GM12875 (cell line): ENCODE data around the gene SERTM2.

ENCODE experiments used
- H3K4me3 ChIP-seq: one replicate; pipeline ENCODE4 v1.5.1; 2011; ENCODE audit warnings: low read depth, low read length, control low read depth
- CTCF ChIP-seq: IDR thresholded peaks from 2 replicates; pipeline ENCODE4 v1.5.1; 2011; ENCODE audit warnings: low read depth, mild to moderate bottlenecking, control low read depth, inconsistent platforms, low read length, moderate library complexity, borderline replicate concordance; ENCODE audit not compliant: insufficient read depth

The SERTM2 gene

GRCh38 chrX:111490688-111491087 is 20.8 kb upstream of the SERTM2 start:
- no peak for TF ChIP-seq CTCF

DNA sequence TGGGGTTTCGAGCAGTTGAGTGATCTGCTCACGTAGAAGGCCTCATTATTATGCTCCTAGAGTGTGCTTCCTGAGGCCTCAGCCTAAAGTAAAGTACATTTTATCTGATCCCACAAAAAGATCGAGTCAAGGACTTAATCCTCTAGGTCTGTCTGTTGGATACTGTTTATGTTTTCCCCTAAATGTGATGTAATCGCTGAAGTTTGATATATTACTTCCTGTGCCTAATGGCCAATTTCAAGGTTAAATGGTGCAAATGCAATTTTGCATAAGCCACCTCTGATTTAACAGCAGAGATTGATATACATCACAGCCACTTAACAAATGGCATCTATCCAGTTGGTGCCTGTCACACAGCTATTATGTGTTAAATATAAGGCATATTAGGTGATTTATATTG is 19.4 kb upstream of the SERTM2 start:
- no peak for TF ChIP-seq CTCF
- no peak overlapping the region for H3K4me3 ChIP-seq

More at GRCh38 chrX:111490688-111491087, 20.8 kb upstream of the SERTM2 start:
- H3K4me3 ChIP-seq = no peak overlapping the region

- H3K4me3 ChIP-seq = no peak overlapping the region
- TF ChIP-seq CTCF = no peak
Measured at GRCh38 chrX:111498538-111499103, 12.8 kb upstream of the SERTM2 start.

- TF ChIP-seq CTCF = no peak
Measured at GRCh38 chrX:111503485-111503993, 7.9 kb upstream of the SERTM2 start.

DNA sequence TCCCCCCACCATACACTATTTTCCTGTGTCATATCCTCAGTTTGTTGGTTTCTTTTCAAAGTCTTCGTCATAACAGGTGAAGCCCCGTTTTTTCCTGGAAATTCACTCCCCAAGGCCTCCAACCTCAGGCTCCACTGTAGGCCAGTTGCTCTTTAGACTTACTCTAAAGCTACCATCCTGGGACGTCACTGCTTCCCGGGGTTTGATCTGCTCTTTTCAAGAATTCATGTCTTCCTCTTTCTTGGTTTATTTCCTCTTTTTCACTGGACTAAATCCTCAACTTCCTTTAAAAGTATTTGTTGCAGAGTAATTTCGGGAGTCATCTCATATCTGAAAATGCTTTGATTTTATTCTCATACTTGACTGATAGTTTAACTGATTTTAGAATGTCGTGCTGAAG is 6.5 kb upstream of the SERTM2 start:
- H3K4me3 ChIP-seq = no peak overlapping the region
- TF ChIP-seq CTCF = no peak

More at GRCh38 chrX:111503485-111503993, 7.9 kb upstream of the SERTM2 start:
- no peak overlapping the region for H3K4me3 ChIP-seq

- TF ChIP-seq CTCF = no peak
- no peak overlapping the region for H3K4me3 ChIP-seq
Measured at GRCh38 chrX:111505783-111506182, 5.7 kb upstream of the SERTM2 start.

DNA sequence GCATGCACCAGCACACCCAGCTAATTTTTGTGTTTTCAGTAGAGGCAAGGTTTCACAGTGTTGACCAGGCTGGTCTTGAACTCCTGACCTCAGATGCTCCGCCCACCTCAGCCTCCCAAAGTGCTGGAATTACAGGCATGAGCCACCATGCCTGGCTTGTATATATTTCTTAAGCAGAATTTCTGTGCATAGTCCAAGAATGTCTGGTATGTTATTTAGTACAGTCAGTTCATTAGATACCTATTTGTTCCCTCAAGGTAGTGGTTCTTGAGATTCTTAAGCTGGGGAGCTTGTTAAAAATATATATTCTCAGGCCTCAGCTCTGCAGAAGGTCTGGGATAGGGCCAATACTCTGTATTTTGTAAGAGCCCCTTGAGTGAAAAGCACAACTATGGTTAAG is 4.6 kb upstream of the SERTM2 start:
- H3K4me3 ChIP-seq = no peak overlapping the region
- no peak for TF ChIP-seq CTCF
